Liver (tissue), 3 donors: ENCODE results near the gene MT3.

Source experiments
- FOXA2 ChIP-seq: IDR thresholded peaks from 2 replicates; pipeline ENCODE4 v1.6.1; 2016; ENCODE audit warnings: antibody characterized with exemption
- RAD21 ChIP-seq, 2 donors: IDR thresholded peaks; 2 replicates each; pipeline ENCODE4 v1.6.1; 2016; ENCODE audit warnings: antibody characterized with exemption in 2 of 2, mild to moderate bottlenecking in 2 of 2
- SP1 ChIP-seq: IDR thresholded peaks from 2 replicates; pipeline ENCODE4 v1.6.1; 2018; ENCODE audit warnings: antibody characterized with exemption, mild to moderate bottlenecking
- TF ChIP-seq, protein P1 (sequence below): fragments of 150-350 bp; IDR thresholded peaks from 2 replicates; pipeline ENCODE4 v1.5.1; 2017; ENCODE audit warnings: improper control_type of control experiment, low read depth, low read length; ENCODE audit not compliant: missing input control
- TF ChIP-seq, protein P2 (sequence below): IDR thresholded peaks from 2 replicates; pipeline ENCODE4 v1.6.1; 2016; ENCODE audit warnings: antibody characterized with exemption
- donor health status: healthy.
- donor health status: healthy.

DNA sequence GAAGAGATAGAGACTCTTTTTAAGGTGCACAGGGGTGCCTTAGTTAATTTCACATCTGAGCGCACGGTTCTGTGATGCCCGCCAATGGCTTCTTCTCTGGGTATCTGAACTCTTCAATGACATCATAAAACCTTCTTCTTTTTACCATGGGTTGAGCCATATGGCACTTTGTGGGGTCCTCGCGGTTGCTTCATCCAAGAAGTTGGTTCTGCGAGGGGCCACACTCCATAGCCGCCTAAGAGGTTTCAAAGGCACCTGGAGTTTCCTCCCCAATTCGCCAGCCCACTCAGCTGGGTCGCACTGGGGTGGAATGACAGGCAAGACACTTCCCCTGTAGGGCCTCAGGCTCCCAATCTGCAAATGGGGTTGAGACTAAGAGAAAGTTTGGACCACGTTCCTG lies 34.9 kb upstream of the MT3 start:
- TF ChIP-seq, protein P1, sequence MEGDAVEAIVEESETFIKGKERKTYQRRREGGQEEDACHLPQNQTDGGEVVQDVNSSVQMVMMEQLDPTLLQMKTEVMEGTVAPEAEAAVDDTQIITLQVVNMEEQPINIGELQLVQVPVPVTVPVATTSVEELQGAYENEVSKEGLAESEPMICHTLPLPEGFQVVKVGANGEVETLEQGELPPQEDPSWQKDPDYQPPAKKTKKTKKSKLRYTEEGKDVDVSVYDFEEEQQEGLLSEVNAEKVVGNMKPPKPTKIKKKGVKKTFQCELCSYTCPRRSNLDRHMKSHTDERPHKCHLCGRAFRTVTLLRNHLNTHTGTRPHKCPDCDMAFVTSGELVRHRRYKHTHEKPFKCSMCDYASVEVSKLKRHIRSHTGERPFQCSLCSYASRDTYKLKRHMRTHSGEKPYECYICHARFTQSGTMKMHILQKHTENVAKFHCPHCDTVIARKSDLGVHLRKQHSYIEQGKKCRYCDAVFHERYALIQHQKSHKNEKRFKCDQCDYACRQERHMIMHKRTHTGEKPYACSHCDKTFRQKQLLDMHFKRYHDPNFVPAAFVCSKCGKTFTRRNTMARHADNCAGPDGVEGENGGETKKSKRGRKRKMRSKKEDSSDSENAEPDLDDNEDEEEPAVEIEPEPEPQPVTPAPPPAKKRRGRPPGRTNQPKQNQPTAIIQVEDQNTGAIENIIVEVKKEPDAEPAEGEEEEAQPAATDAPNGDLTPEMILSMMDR = no peak
- TF ChIP-seq SP1 (no peak), FOXA2 (no peak), RAD21 (IDR thresholded peaks at IDR 0.05) (no peak)
- TF ChIP-seq, protein P2, sequence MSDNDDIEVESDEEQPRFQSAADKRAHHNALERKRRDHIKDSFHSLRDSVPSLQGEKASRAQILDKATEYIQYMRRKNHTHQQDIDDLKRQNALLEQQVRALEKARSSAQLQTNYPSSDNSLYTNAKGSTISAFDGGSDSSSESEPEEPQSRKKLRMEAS = no peak
